Skeletal muscle tissue (tissue), 4 donors: ENCODE measurements around the gene EPHX1. TPM values are rescaled to one million over a fixed set of nuclear protein-coding genes. Genes with fewer than 3 reads are reported as not detected.

Experiments used
- H3K27ac ChIP-seq: one replicate; pipeline ENCODE4 v1.7.0; 2013; ENCODE audit warnings: mild to moderate bottlenecking, low read depth, low read length, inconsistent platforms
- H3K27me3 ChIP-seq, 3 donors: one replicate each; pipeline ENCODE4 v1.7.0; 2013; ENCODE audit warnings: low read length in 3 of 3; ENCODE audit not compliant: control insufficient read depth in 3 of 3, insufficient read depth in 3 of 3
- H3K36me3 ChIP-seq, 3 donors: one replicate each; pipeline ENCODE4 v1.7.0; 2013; ENCODE audit warnings: low read length in 3 of 3; ENCODE audit not compliant: control insufficient read depth in 3 of 3, insufficient read depth in 3 of 3
- H3K4me1 ChIP-seq, 3 donors: one replicate each; pipeline ENCODE4 v1.7.0; 2013; ENCODE audit warnings: low read length in 3 of 3, mild to moderate bottlenecking in 3 of 3; ENCODE audit not compliant: control insufficient read depth in 3 of 3, insufficient read depth in 3 of 3
- H3K4me3 ChIP-seq, 3 donors: one replicate each; pipeline ENCODE4 v1.7.0; 2013; ENCODE audit warnings: low read length in 3 of 3
- H3K9ac ChIP-seq, 3 donors: one replicate each; pipeline ENCODE4 v1.7.0; 2013; ENCODE audit warnings: low read length in 3 of 3, mild to moderate bottlenecking in 3 of 3, moderate library complexity in 2 of 3, low read depth in 1 of 3
- H3K9me3 ChIP-seq, 3 donors: one replicate each; pipeline ENCODE4 v1.7.0; 2013; ENCODE audit warnings: low read length in 3 of 3; ENCODE audit not compliant: control insufficient read depth in 3 of 3
- total RNA-seq: library from RNA; depleted of rRNA; stranded (reverse); fragments of >200 nt; gene quantifications from one replicate; pipeline ENCODE4 v1.2.3, GENCODE V29; 2014
- donor health status: Osteomylitis.

EPHX1 gene
- total RNA-seq, 1 donor from 2014 or later: 13.0 TPM

- Histone ChIP-seq H3K4me1 (peaks cover 0 to 7% (median 4%) of the 10 kb centered on the region in 3 donors), H3K36me3 (peaks cover 45 to 67% (median 53%) of the 10 kb centered on the region in 3 donors), H3K9ac (no peak overlapping the region), H3K27me3 (no peaks in the 10 kb centered on the region), H3K9me3 (no peaks in the 10 kb centered on the region), H3K4me3 (no peak overlapping the region), H3K27ac (no peak overlapping the region)
These were observed 37.7 kb downstream of the EPHX1 start for GRCh38 chr1:225847610-225848009.

- no peak overlapping the region for H3K9ac ChIP-seq
- peaks cover 0 to 7% (median 4%) of the 10 kb centered on the region in 3 donors for H3K4me1 ChIP-seq
- no peak overlapping the region for H3K27ac ChIP-seq
- H3K4me3 ChIP-seq: no peak overlapping the region
- H3K27me3 ChIP-seq: no peaks in the 10 kb centered on the region
- H3K36me3 ChIP-seq: peaks cover 44 to 66% (median 54%) of the 10 kb centered on the region in 3 donors
- no peaks in the 10 kb centered on the region for H3K9me3 ChIP-seq
These were observed 38.4 kb downstream of the EPHX1 start for GRCh38 chr1:225848030-225848955.

- peaks cover 49 to 64% (median 55%) of the 10 kb centered on the region in 3 donors for H3K36me3 ChIP-seq
- no peaks in the 10 kb centered on the region for H3K9me3 ChIP-seq
- no peaks in the 10 kb centered on the region for H3K27me3 ChIP-seq
- H3K4me3 ChIP-seq: no peak overlapping the region
- H3K4me1 ChIP-seq: peaks cover 0 to 7% (median 4%) of the 10 kb centered on the region in 3 donors
- H3K9ac ChIP-seq: peak overlapping the region in 1 of 3 donors; percentile 6
- no peak overlapping the region for H3K27ac ChIP-seq
These were observed 40.0 kb downstream of the EPHX1 start for GRCh38 chr1:225849925-225850324.

GRCh38 chr1:225850370-225850769 is 40.4 kb downstream of the EPHX1 start:
- Histone ChIP-seq H3K27me3 (no peaks in the 10 kb centered on the region), H3K4me3 (no peak overlapping the region), H3K27ac (no peak overlapping the region), H3K4me1 (peaks cover 0 to 7% (median 4%) of the 10 kb centered on the region in 3 donors), H3K36me3 (peaks cover 52 to 64% (median 60%) of the 10 kb centered on the region in 3 donors), H3K9ac (no peak overlapping the region), H3K9me3 (no peaks in the 10 kb centered on the region)

GRCh38 chr1:225851805-225852204 is 41.9 kb downstream of the EPHX1 start:
- Histone ChIP-seq H3K4me3 (no peak overlapping the region), H3K27ac (no peak overlapping the region), H3K36me3 (peaks cover 47 to 57% (median 57%) of the 10 kb centered on the region in 3 donors)

GRCh38 chr1:225852413-225853124 is 42.6 kb downstream of the EPHX1 start:
- Histone ChIP-seq H3K9ac (no peak overlapping the region), H3K27ac (no peak overlapping the region), H3K27me3 (no peaks in the 10 kb centered on the region), H3K9me3 (no peaks in the 10 kb centered on the region), H3K36me3 (peaks cover 43 to 56% (median 52%) of the 10 kb centered on the region in 3 donors), H3K4me1 (peaks cover 0 to 4% (median 0%) of the 10 kb centered on the region in 3 donors), H3K4me3 (no peak overlapping the region)

More at GRCh38 chr1:225851805-225852204, 41.9 kb downstream of the EPHX1 start:
- H3K4me1 ChIP-seq: peaks cover 0 to 4% (median 0%) of the 10 kb centered on the region in 3 donors
- H3K27me3 ChIP-seq: no peaks in the 10 kb centered on the region
- H3K9ac ChIP-seq: no peak overlapping the region
- no peaks in the 10 kb centered on the region for H3K9me3 ChIP-seq

- Histone ChIP-seq H3K4me3 (no peak overlapping the region), H3K4me1 (peaks cover 0 to 4% (median 0%) of the 10 kb centered on the region in 3 donors), H3K36me3 (peaks cover 39 to 48% (median 48%) of the 10 kb centered on the region in 3 donors), H3K9ac (no peak overlapping the region), H3K9me3 (no peaks in the 10 kb centered on the region), H3K27ac (no peak overlapping the region), H3K27me3 (no peaks in the 10 kb centered on the region)
These were observed 43.5 kb downstream of the EPHX1 start for GRCh38 chr1:225853441-225853840.

GRCh38 chr1:225855503-225856300 is 45.8 kb downstream of the EPHX1 start:
- Histone ChIP-seq H3K4me3 (no peak overlapping the region), H3K36me3 (peaks cover 42 to 64% (median 55%) of the 10 kb centered on the region in 3 donors), H3K9ac (no peak overlapping the region), H3K4me1 (no peaks in the 10 kb centered on the region), H3K27me3 (no peaks in the 10 kb centered on the region), H3K27ac (no peak overlapping the region), H3K9me3 (no peaks in the 10 kb centered on the region)

- Histone ChIP-seq H3K27ac (no peak overlapping the region), H3K4me3 (no peak overlapping the region), H3K9ac (no peak overlapping the region), H3K36me3 (peaks cover 57 to 72% (median 68%) of the 10 kb centered on the region in 3 donors), H3K9me3 (no peaks in the 10 kb centered on the region), H3K27me3 (no peaks in the 10 kb centered on the region), H3K4me1 (no peaks in the 10 kb centered on the region)
These were observed 47.3 kb downstream of the EPHX1 start for GRCh38 chr1:225857256-225857655.
